Osteoblast (primary cell): ENCODE results near the gene C16orf78. TPM values are rescaled to one million over a fixed set of nuclear protein-coding genes. Genes with fewer than 3 reads are reported as not detected.
A peak's percentile ranks its signal among the peaks of the same experiment; 100 is the strongest.

Source experiments
- DNase-seq: peaks from one replicate; pipeline ENCODE4 v3.0.0; 2011; ENCODE audit warnings: low spot score, mixed read lengths; ENCODE audit not compliant: insufficient read length; ENCODE audit errors: missing footprints
- H2AFZ ChIP-seq: 2 replicates; pipeline ENCODE4 v1.6.0; 2011; ENCODE audit warnings: mild to moderate bottlenecking, low read length
- H3K27ac ChIP-seq: 2 replicates; pipeline ENCODE4 v1.5.1; 2011; ENCODE audit warnings: mild to moderate bottlenecking, low read depth, low read length, moderate library complexity
- H3K27me3 ChIP-seq: 2 replicates; pipeline ENCODE4 v1.6.0; 2012; ENCODE audit warnings: mild to moderate bottlenecking, control low read depth, inconsistent platforms, low read length, moderate library complexity; ENCODE audit not compliant: insufficient read depth
- H3K36me3 ChIP-seq: 2 replicates; pipeline ENCODE4 v1.5.1; 2011; ENCODE audit warnings: mild to moderate bottlenecking, low read length, control low read depth, moderate library complexity; ENCODE audit not compliant: insufficient read depth
- H3K4me1 ChIP-seq: 2 replicates; pipeline ENCODE4 v1.5.1; 2011; ENCODE audit warnings: mild to moderate bottlenecking, low read length, control low read depth, moderate library complexity; ENCODE audit not compliant: insufficient read depth
- H3K4me2 ChIP-seq: 2 replicates; pipeline ENCODE4 v1.6.0; 2011; ENCODE audit warnings: mild to moderate bottlenecking, low read length; ENCODE audit not compliant: insufficient read depth
- H3K4me3 ChIP-seq: fragments of 200-600 bp; sonication (generic); 3 replicates; pipeline ENCODE4 v1.5.1; 2012; ENCODE audit warnings: mild to moderate bottlenecking, low read length, inconsistent platforms; ENCODE audit not compliant: insufficient read depth
- H3K79me2 ChIP-seq: 2 replicates; pipeline ENCODE4 v1.6.0; 2012; ENCODE audit warnings: mild to moderate bottlenecking, low read length, control low read depth, inconsistent platforms; ENCODE audit not compliant: insufficient read depth
- H3K9me3 ChIP-seq: 2 replicates; pipeline ENCODE4 v1.5.1; 2011; ENCODE audit warnings: low read depth, low read length, control low read depth
- H4K20me1 ChIP-seq: 2 replicates; pipeline ENCODE4 v1.6.0; 2012; ENCODE audit warnings: mild to moderate bottlenecking, low read length, control low read depth; ENCODE audit not compliant: insufficient read depth
- total RNA-seq: library from RNA; depleted of rRNA; stranded (reverse); fragments of >200 nt; gene quantifications from 2 replicates; pipeline ENCODE4 v1.2.3, GENCODE V29; 2012
- TF ChIP-seq, protein P1 (sequence below): IDR thresholded peaks from 2 replicates; pipeline ENCODE4 v1.5.1; 2011; ENCODE audit warnings: mild to moderate bottlenecking, low read depth, low read length, moderate library complexity; ENCODE audit errors: extremely low read depth

The C16orf78 gene
- total RNA-seq, 1 donor = not detected

DNA sequence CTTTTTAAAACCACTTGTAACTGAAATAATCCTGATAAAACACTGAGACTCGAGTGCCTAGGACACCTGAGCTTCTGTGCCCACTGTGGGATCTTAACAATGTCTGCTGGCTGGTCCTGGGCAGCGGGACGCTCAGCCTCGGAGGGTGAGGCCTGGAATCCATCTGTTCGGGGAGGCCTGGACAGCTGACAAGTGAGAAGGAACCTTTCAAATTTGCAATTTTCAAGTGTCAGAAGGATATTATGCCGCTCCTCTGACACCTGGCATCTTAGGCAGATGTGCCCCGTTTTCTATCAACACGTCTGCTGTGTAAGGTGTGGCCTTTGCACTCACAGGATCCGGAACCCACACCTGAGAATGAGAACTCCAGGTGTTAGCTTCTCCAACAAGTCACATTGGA is 33.1 kb upstream of the C16orf78 start:
- Histone ChIP-seq H4K20me1 (no peaks in the 10 kb centered on the region), H3K4me3 (no peak overlapping the region)
- DNase-seq = peak; percentile 70

DNA sequence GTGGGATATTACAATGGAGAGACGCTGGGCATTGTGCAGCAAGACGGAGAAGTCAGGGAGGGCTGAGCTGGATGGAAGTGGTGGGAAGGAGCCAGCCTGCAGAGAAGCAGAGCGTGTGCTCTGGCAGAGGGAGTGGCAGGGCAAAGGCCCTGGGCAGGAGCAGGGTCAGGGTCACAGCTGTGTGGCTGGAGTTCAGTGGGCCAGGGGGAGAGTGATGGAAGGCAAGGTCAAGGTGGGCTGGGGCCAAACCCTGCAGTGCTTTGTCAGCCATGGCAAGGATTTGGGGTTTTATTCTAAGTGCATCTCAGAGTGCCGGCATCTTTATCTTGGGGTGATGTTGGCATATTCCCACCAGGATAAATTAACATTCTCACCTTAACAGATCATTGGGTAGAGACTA is 31.9 kb upstream of the C16orf78 start:
- Histone ChIP-seq H3K4me2 (no peak overlapping the region), H3K9me3 (no peaks in the 10 kb centered on the region), H3K79me2 (no peaks in the 10 kb centered on the region), H4K20me1 (no peaks in the 10 kb centered on the region), H3K4me1 (no peaks in the 10 kb centered on the region), H3K27ac (no peak overlapping the region), H2AFZ (no peak overlapping the region), H3K27me3 (no peaks in the 10 kb centered on the region), H3K36me3 (no peaks in the 10 kb centered on the region), H3K4me3 (no peak overlapping the region)
- TF ChIP-seq, protein P1, sequence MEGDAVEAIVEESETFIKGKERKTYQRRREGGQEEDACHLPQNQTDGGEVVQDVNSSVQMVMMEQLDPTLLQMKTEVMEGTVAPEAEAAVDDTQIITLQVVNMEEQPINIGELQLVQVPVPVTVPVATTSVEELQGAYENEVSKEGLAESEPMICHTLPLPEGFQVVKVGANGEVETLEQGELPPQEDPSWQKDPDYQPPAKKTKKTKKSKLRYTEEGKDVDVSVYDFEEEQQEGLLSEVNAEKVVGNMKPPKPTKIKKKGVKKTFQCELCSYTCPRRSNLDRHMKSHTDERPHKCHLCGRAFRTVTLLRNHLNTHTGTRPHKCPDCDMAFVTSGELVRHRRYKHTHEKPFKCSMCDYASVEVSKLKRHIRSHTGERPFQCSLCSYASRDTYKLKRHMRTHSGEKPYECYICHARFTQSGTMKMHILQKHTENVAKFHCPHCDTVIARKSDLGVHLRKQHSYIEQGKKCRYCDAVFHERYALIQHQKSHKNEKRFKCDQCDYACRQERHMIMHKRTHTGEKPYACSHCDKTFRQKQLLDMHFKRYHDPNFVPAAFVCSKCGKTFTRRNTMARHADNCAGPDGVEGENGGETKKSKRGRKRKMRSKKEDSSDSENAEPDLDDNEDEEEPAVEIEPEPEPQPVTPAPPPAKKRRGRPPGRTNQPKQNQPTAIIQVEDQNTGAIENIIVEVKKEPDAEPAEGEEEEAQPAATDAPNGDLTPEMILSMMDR = no peak
- no peak for DNase-seq

More for the DNA sequence above, 33.1 kb upstream of the C16orf78 start:
- TF ChIP-seq, protein P1 = no peak
- Histone ChIP-seq H3K4me1 (no peaks in the 10 kb centered on the region), H3K9me3 (no peaks in the 10 kb centered on the region), H3K4me2 (no peak overlapping the region), H3K36me3 (no peaks in the 10 kb centered on the region), H2AFZ (no peak overlapping the region), H3K79me2 (no peaks in the 10 kb centered on the region), H3K27me3 (no peaks in the 10 kb centered on the region), H3K27ac (no peak overlapping the region)

DNA sequence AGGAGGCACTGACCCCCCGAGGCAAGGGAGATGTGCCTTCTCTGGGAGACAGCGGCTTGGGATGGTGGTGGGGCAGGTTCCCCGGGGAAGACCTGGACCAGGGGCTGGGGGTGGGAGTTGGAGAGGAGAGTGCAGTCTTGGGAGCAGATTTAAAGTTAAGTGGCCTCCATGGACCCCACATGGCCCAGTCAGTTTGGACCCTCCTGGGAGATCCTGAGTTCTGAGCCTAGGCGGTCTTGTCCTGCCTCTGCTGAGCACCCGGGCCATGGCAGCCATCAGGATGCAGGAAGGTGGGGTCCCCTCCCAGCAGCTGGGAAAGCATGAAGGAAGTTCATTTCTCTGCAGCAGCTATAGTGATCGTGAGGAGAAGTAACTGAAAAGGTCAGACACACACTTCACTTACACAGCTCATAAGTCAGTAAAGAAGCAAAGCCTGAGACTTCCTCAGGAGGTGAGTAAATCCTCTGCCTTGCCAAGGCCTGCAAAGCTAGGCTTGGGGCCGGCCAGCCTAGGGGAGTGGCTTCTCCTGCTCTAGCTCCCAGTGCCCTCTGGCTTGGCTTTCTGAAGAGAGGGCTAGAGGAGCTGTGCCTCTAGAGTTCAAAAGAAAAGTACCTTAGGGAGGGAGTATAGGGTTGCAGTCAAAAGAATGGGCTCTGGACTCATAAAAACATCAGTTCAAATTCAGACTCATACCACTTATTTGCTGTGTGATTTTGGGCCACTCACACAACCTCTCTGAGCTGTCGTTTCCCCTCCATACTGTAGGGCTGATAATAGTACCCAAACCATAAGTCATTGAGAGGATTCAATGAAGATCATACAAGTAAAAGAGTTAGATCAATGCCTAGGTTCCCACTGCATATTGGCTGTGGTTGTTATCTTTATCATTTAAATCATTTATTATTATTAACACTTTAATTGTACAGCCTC is 31.0 kb upstream of the C16orf78 start:
- H3K27ac ChIP-seq = no peak overlapping the region
- TF ChIP-seq, protein P1 = no peak

DNA sequence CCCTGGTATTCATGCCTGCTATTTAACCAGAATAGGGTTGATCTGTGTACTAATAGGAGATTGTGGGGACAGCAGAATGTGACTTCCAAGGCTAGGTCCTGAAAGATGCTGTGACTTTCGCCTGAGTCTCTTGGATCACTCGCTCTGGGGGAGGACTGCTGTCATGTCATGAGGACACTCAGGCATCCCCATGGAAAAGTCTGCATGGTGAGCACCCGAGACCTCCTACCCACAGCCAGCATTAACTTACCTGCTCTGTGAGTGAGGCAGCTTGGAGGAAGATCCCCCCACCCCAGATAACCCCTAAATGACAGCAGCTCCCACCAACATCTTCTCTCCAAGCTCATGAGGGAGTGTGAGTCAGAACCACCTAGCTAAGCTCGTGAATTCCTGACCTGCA is 30.3 kb upstream of the C16orf78 start:
- H3K4me3 ChIP-seq = no peak overlapping the region
- DNase-seq = no peak
- no peaks in the 10 kb centered on the region for H3K27me3 ChIP-seq
- H4K20me1 ChIP-seq = no peaks in the 10 kb centered on the region
- no peaks in the 10 kb centered on the region for H3K79me2 ChIP-seq
- H3K36me3 ChIP-seq = no peaks in the 10 kb centered on the region
- H3K4me1 ChIP-seq = no peaks in the 10 kb centered on the region
- no peaks in the 10 kb centered on the region for H3K9me3 ChIP-seq
- no peak overlapping the region for H2AFZ ChIP-seq
- TF ChIP-seq, protein P1 = no peak
- H3K27ac ChIP-seq = no peak overlapping the region
- no peak overlapping the region for H3K4me2 ChIP-seq

More for the DNA sequence above, 31.0 kb upstream of the C16orf78 start:
- Histone ChIP-seq H3K9me3 (no peaks in the 10 kb centered on the region), H3K4me1 (no peaks in the 10 kb centered on the region), H3K36me3 (no peaks in the 10 kb centered on the region), H2AFZ (no peak overlapping the region), H3K27me3 (no peaks in the 10 kb centered on the region), H3K79me2 (no peaks in the 10 kb centered on the region), H3K4me2 (no peak overlapping the region), H4K20me1 (no peaks in the 10 kb centered on the region), H3K4me3 (no peak overlapping the region)
- DNase-seq = no peak
